Ovary (tissue), 9 donors: ENCODE data around the gene CDKN2B-AS1. TPM values are rescaled to one million over a fixed set of nuclear protein-coding genes. Genes with fewer than 3 reads are reported as not detected.

Experiments
- DNase-seq, 5 donors: peaks; one replicate each; pipeline ENCODE4 v3.0.0-alpha.2; 2019 to 2020
- H3K27ac ChIP-seq, 2 donors: fragments of 200-600 bp; one replicate each; pipeline versions ENCODE4 v1.5.1 to v1.8.0; 2019 to 2022
- H3K27me3 ChIP-seq: fragments of 200-600 bp; one replicate; pipeline ENCODE4 v1.8.0; 2022
- H3K36me3 ChIP-seq: fragments of 200-600 bp; sonication (generic); one replicate; pipeline ENCODE4 v1.5.1; 2019
- H3K4me1 ChIP-seq: one replicate; pipeline ENCODE4 v1.8.1; 2013; ENCODE audit warnings: mild to moderate bottlenecking, moderate library complexity; ENCODE audit not compliant: insufficient read depth
- H3K4me3 ChIP-seq: fragments of 200-600 bp; sonication (generic); one replicate; pipeline ENCODE4 v1.5.1; 2017
- H3K9me3 ChIP-seq, 2 donors: fragments of 200-600 bp in 1 of 2; sonication (generic) in 1 of 2; one replicate each; pipeline versions ENCODE4 v1.5.1 to v1.8.1; 2013 to 2019; ENCODE audit warnings: mild to moderate bottlenecking in 1 of 2, moderate library complexity in 1 of 2
- EP300 ChIP-seq: sonication (generic); formaldehyde crosslinking; IDR thresholded peaks from one replicate; pipeline ENCODE4 v1.6.1; 2017; ENCODE audit warnings: antibody characterized with exemption
- POLR2A ChIP-seq: fragments of 450-650 bp; IDR thresholded peaks from one replicate; pipeline ENCODE4 v1.6.1; 2017; ENCODE audit warnings: antibody characterized with exemption, mild to moderate bottlenecking, moderate library complexity
- WGBS, 3 donors: extraction: QIAGEN DNeasy Blood & Tissue Kit in 1 of 3; methylation state at CpG; one replicate each; pipeline versions ENCODE4 v1.1.5 to v1.1.7; 2013 to 2017; 5-methylcytosine and 5-hydroxymethylcytosine counted together
- intact Hi-C, 4 donors: fragments of 100-400 bp; cut with DNase I; formaldehyde crosslinking; loops; one replicate each; pipeline versions ENCODE4 v1.11.0 to v1.15.1; 2022 to 2023
- polyA plus RNA-seq, 2 donors: library from polyadenylated mRNA; stranded (reverse); fragments of 200-250 nt in 1 of 2; fragments of 350-450 nt in 1 of 2; fragmentation: Illumina TruSeq in 1 of 2; extraction: RNeasy Lipid Tissue Mini Kit (QIAGEN cat#74804) in 1 of 2; gene quantifications; one replicate each; pipeline ENCODE4 v1.2.3, GENCODE V29; 2013 to 2014
- total RNA-seq, 7 donors: library from RNA; depleted of rRNA in 2 of 7; stranded (reverse); fragments of >200 nt in 2 of 7; fragmentation: NEBNext Ultra II Directional in 3 of 7; extraction: Animal tissue kit (Norgen Biotek cat#: 25700) in 3 of 7; gene quantifications; one replicate each; pipeline versions ENCODE4 v1.1.0 to v1.2.4, GENCODE V29; 2016 to 2023
- TF ChIP-seq, protein P1 (sequence below), 3 donors: fragments of 450-650 bp in 2 of 3; fragments of 200-600 bp in 1 of 3; IDR thresholded peaks; one replicate each; pipeline versions ENCODE4 v1.5.1 to v1.8.0; 2016 to 2022; ENCODE audit warnings: antibody characterized with exemption in 3 of 3, mild to moderate bottlenecking in 1 of 3
- donor health status: DM: no; HTN: no; CAD: no; lungs with moderate emphysema.
- donor health status: DM: no; HTN: no; CAD: no.
- donor health status: Bipolar disorder and iron deficiency.
- donor health status: DM: yes; HTN: yes; CAD: no.
- donor health status: DM: no; HTN: no; CAD: no.
- donor health status: DM: yes; HTN: yes; CAD: no.

CDKN2B-AS1 gene
- total and polyA plus RNA-seq, 9 donors: 0.06 to 2.1 (median 0.58) TPM; not detected in 1

DNA sequence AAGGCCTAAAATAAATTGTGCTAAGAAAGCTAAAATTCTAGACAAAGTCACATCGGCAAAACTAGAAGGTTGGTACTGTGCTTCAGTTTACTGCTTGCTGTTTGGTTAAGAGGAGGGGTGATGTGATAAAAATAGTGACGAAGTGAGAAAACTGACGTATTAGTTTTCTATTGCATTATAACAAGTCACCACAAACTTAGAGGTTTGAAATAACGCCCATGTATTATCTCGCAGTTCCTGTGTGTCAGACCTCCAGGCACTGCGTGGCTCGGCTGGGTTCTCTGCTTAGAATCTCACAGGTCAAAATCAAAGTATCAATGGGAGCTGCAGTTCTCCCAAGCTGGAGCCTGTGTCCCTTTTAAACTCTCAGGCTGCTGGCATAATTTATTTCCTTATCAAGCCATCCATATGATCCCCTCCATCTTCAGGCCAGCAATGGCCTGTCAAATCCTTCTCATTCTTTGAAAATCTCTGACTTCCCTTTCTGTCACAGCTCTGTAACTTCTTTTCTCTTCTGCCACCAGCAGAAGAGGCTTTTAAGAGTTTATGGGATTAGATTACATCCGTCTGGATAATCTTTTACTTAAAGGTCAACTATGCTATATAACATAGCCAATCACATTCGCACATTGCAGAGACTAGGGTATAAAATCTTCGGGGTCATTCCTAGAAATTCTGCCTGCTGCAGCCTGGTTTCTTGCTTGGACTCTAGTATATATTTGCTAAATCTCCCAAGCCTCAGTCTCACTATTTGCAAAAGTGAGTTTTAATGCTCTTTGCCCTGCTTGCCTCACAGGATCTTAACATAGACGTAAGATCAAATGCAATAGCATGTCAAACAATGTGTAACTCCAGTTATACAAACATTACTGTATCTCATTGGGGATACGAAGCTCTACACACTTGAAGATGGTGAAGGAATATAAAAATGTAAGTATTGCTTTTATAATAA, 118.6 kb downstream of the CDKN2B-AS1 start:
- intact Hi-C loops: no loop called here
- H3K27me3 ChIP-seq: no peaks in the 10 kb centered on the region
- TF ChIP-seq POLR2A (no peak), EP300 (no peak)
- TF ChIP-seq, protein P1, sequence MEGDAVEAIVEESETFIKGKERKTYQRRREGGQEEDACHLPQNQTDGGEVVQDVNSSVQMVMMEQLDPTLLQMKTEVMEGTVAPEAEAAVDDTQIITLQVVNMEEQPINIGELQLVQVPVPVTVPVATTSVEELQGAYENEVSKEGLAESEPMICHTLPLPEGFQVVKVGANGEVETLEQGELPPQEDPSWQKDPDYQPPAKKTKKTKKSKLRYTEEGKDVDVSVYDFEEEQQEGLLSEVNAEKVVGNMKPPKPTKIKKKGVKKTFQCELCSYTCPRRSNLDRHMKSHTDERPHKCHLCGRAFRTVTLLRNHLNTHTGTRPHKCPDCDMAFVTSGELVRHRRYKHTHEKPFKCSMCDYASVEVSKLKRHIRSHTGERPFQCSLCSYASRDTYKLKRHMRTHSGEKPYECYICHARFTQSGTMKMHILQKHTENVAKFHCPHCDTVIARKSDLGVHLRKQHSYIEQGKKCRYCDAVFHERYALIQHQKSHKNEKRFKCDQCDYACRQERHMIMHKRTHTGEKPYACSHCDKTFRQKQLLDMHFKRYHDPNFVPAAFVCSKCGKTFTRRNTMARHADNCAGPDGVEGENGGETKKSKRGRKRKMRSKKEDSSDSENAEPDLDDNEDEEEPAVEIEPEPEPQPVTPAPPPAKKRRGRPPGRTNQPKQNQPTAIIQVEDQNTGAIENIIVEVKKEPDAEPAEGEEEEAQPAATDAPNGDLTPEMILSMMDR (IDR thresholded peaks at IDR 0.05): no peak
- no peak overlapping the region for H3K4me3 ChIP-seq
- no peaks in the 10 kb centered on the region for H3K9me3 ChIP-seq
- DNase-seq: no peak
- WGBS, 3 donors: 84 to 89% (median 85%) methylated on average over 12 of the region's 12 CpGs
- no peak overlapping the region for H3K27ac ChIP-seq
- no peaks in the 10 kb centered on the region for H3K4me1 ChIP-seq
- no peaks in the 10 kb centered on the region for H3K36me3 ChIP-seq

DNA sequence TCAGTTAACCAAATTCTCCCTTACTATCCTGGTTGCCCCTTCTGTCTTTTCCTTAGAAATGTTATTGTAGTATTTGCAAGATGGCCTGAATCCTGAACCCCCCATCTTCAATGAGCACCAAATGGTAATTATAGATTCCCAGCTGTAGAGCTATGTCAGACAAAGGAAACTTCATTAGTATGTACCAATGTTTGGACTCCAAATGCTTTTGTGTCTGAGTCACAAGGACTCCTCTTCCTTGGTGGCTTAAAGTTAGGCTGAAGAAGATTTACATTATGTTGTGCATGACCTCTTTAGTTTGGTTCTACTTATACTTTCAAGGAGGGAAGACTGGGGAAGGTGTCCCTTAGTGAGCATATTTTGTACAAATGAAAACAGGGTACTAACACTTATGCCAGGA, 120.4 kb downstream of the CDKN2B-AS1 start:
- Histone ChIP-seq H3K4me1 (no peaks in the 10 kb centered on the region), H3K4me3 (no peak overlapping the region), H3K36me3 (no peaks in the 10 kb centered on the region), H3K27me3 (no peaks in the 10 kb centered on the region), H3K27ac (no peak overlapping the region), H3K9me3 (no peaks in the 10 kb centered on the region)
- intact Hi-C loops: no loop called here
- TF ChIP-seq EP300 (no peak), POLR2A (no peak)
- TF ChIP-seq, protein P1 (IDR thresholded peaks at IDR 0.05): no peak
- no peak for DNase-seq

DNA sequence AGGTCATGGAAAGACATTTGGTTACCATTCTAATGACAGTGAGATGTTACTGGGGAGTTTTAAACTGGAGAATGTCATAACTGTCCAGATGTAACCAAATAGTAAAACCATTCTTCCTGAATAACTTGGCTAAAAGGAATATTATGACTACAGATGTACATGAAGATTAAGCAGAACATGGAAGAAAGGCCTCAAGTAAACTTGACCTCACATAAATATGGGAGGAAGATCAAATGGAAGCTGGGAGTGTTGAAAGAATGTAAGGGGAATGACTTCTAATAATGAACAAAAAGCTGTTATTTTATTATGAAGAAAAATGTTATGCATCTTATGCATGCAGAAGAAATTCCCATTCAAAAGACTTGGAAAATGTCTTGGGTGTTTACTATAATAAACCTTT, 122.2 kb downstream of the CDKN2B-AS1 start:
- no peaks in the 10 kb centered on the region for H3K4me1 ChIP-seq
- intact Hi-C loops: no loop called here
- H3K4me3 ChIP-seq: no peak overlapping the region
- TF ChIP-seq, protein P1 (IDR thresholded peaks at IDR 0.05): no peak
- TF ChIP-seq EP300: no peak
- TF ChIP-seq POLR2A: no peak
- H3K36me3 ChIP-seq: no peaks in the 10 kb centered on the region
- no peak for DNase-seq
- no peaks in the 10 kb centered on the region for H3K9me3 ChIP-seq
- no peak overlapping the region for H3K27ac ChIP-seq
- no peaks in the 10 kb centered on the region for H3K27me3 ChIP-seq

DNA sequence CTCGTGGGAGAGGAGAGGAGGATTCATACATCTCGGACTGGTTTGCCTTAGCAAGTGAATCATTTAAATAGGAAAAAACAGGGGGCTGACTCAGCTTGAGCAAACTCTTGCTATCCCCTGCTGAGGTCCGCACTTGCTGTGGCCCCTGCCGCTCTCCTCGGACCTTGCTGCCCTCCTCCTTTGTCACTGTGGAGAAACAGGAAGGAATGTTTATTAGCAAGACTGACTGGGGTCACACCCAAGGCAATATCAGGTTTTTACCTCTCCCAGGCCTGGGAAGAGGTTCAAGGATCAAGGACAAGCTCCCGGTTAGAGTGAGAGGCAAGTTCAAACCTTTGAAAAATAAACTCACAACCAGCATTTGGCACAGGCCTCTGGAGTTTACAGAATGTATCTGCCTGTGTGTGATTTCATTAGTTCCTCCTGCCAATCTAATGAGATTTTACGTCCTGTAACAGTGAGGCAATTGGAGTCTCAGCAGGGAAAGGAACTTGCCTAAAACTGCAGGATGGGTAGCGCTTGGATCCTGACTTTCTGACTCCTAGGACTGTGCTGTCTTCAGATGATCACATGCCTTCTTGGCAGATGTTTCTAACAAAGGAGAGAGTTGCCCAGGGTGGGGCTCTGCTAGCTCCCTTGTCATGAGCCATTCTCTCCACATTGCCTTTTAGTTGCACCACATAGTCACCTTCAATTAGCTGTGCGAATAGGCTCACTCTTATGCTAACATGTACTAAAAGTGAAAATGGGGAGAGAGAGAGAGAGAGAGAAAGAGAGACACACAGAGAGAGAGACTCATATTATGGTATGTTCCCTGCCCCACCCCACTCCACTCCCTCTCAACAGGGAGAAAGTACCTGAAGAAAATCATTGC, 123.2 kb downstream of the CDKN2B-AS1 start:
- H3K36me3 ChIP-seq: no peaks in the 10 kb centered on the region
- H3K4me3 ChIP-seq: no peak overlapping the region
- TF ChIP-seq, protein P1 (IDR thresholded peaks at IDR 0.05): no peak
- TF ChIP-seq EP300 (no peak), POLR2A (no peak)
- H3K27ac ChIP-seq: no peak overlapping the region
- no peaks in the 10 kb centered on the region for H3K27me3 ChIP-seq
- no peaks in the 10 kb centered on the region for H3K9me3 ChIP-seq
- no peaks in the 10 kb centered on the region for H3K4me1 ChIP-seq
- intact Hi-C loops: no loop called here
- 29 to 33% (median 30%) methylated on average over 9 of the region's 9 CpGs for WGBS, 3 donors
- DNase-seq: peak; percentile 16 to 35 (median 21)
